ENCODE data around the gene MYO1B.

DNA sequence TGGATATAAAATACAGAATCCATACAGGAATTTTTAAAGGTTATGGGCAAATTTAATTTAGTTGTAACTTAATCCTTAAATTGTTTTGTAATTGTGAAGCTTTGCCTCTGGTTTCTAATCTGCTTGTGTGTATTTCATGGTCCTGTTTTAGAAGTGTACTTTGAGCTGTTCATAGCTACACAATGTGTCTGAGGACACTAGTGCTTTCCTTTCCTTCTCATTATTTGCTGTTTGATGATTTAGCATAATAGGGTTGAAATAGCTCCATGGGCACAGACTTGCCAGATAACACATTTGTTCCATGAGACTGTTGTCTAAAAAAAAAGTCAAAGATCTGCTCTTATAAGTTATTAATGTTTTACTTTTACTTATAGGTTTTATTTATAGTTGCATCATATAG, 134.2 kb downstream of the MYO1B start:
- TF ChIP-seq, protein P1, sequence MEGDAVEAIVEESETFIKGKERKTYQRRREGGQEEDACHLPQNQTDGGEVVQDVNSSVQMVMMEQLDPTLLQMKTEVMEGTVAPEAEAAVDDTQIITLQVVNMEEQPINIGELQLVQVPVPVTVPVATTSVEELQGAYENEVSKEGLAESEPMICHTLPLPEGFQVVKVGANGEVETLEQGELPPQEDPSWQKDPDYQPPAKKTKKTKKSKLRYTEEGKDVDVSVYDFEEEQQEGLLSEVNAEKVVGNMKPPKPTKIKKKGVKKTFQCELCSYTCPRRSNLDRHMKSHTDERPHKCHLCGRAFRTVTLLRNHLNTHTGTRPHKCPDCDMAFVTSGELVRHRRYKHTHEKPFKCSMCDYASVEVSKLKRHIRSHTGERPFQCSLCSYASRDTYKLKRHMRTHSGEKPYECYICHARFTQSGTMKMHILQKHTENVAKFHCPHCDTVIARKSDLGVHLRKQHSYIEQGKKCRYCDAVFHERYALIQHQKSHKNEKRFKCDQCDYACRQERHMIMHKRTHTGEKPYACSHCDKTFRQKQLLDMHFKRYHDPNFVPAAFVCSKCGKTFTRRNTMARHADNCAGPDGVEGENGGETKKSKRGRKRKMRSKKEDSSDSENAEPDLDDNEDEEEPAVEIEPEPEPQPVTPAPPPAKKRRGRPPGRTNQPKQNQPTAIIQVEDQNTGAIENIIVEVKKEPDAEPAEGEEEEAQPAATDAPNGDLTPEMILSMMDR (optimal IDR thresholded peaks at IDR 0.05 in 1 of 3, IDR thresholded peaks at IDR 0.05 in 1 of 3, conservative IDR thresholded peaks at IDR 0.05 in 1 of 3; ENCODE audit: extremely low read depth in 1 of 3, insufficient read depth in 2 of 3, low read length in 3 of 3), result no peak
- no peak for TF ChIP-seq EZH2 (IDR thresholded peaks at IDR 0.05; ENCODE audit: low read length)
